Astrocyte (in vitro differentiated cells and primary cell): ENCODE data around the gene SF3B3. TPM values are rescaled to one million over a fixed set of nuclear protein-coding genes. Genes with fewer than 3 reads are reported as not detected.

Experiments used
- DNase-seq: peaks from one replicate; pipeline ENCODE4 v3.0.0-alpha.2; 2010; ENCODE audit warnings: low read depth
- FAIRE-seq: peaks from 2 replicates; lab custom pipeline; 2011; peaks lifted over from hg19 to GRCh38; lab: Jason Lieb, UNC
- H2AFZ ChIP-seq: 2 replicates; pipeline ENCODE4 v1.6.0; 2012; ENCODE audit warnings: low read depth, low read length, inconsistent platforms
- H3K27ac ChIP-seq: 2 replicates; pipeline ENCODE4 v1.5.1; 2011; ENCODE audit warnings: low read depth, low read length, inconsistent platforms
- H3K27me3 ChIP-seq: 2 replicates; pipeline ENCODE4 v1.6.0; 2011; ENCODE audit warnings: low read length, inconsistent platforms; ENCODE audit not compliant: insufficient read depth
- H3K36me3 ChIP-seq: 2 replicates; pipeline ENCODE4 v1.5.1; 2011; ENCODE audit warnings: low read length, inconsistent platforms; ENCODE audit not compliant: insufficient read depth
- H3K4me1 ChIP-seq: 2 replicates; pipeline ENCODE4 v1.5.1; 2011; ENCODE audit warnings: low read length, inconsistent platforms; ENCODE audit not compliant: insufficient read depth
- H3K4me2 ChIP-seq: 2 replicates; pipeline ENCODE4 v1.6.0; 2012; ENCODE audit warnings: low read length, inconsistent platforms
- H3K4me3 ChIP-seq: 2 replicates; pipeline ENCODE4 v1.5.1; 2011; ENCODE audit warnings: low read depth, mild to moderate bottlenecking, low read length, inconsistent platforms; ENCODE audit not compliant: insufficient read depth
- H3K79me2 ChIP-seq: 2 replicates; pipeline ENCODE4 v1.6.0; 2012; ENCODE audit warnings: mild to moderate bottlenecking, low read length, inconsistent platforms; ENCODE audit not compliant: insufficient read depth
- H3K9ac ChIP-seq: 2 replicates; pipeline ENCODE4 v1.6.0; 2012; ENCODE audit warnings: mild to moderate bottlenecking, low read length, inconsistent platforms
- H3K9me3 ChIP-seq: 2 replicates; pipeline ENCODE4 v1.5.1; 2012; ENCODE audit warnings: low read depth, mild to moderate bottlenecking, low read length, inconsistent platforms; ENCODE audit not compliant: insufficient read depth
- H4K20me1 ChIP-seq: 2 replicates; pipeline ENCODE4 v1.6.0; 2012; ENCODE audit warnings: low read length, inconsistent platforms; ENCODE audit not compliant: insufficient read depth
- H3K27ac Mint-ChIP-seq: one replicate; pipeline ENCODE4 v1.8.0; 2021; ENCODE audit warnings: mild to moderate bottlenecking, mixed read lengths; ENCODE audit not compliant: unreplicated experiment
- H3K27me3 Mint-ChIP-seq: one replicate; pipeline ENCODE4 v1.8.0; 2021; ENCODE audit warnings: low read depth, mixed read lengths; ENCODE audit not compliant: unreplicated experiment
- H3K36me3 Mint-ChIP-seq: one replicate; pipeline ENCODE4 v1.8.0; 2021; ENCODE audit warnings: low read depth, mixed read lengths; ENCODE audit not compliant: unreplicated experiment
- H3K4me1 Mint-ChIP-seq: one replicate; pipeline ENCODE4 v1.8.0; 2021; ENCODE audit warnings: low read depth, mixed read lengths; ENCODE audit not compliant: unreplicated experiment
- H3K4me3 Mint-ChIP-seq: one replicate; pipeline ENCODE4 v1.8.0; 2021; ENCODE audit warnings: mild to moderate bottlenecking, moderate library complexity, mixed read lengths; ENCODE audit not compliant: unreplicated experiment
- H3K9me3 Mint-ChIP-seq: one replicate; pipeline ENCODE4 v1.8.0; 2021; ENCODE audit warnings: mild to moderate bottlenecking, mixed read lengths; ENCODE audit not compliant: unreplicated experiment
- CTCF ChIP-seq: IDR thresholded peaks from 2 replicates; pipeline ENCODE4 v1.5.1; 2011; ENCODE audit warnings: low read depth, mild to moderate bottlenecking, inconsistent platforms, low read length, moderate library complexity; ENCODE audit not compliant: insufficient read depth
- EZH2 ChIP-seq: IDR thresholded peaks from 2 replicates; pipeline ENCODE4 v1.6.1; 2012; ENCODE audit warnings: mild to moderate bottlenecking, low read length, inconsistent platforms; ENCODE audit not compliant: insufficient read depth
- total RNA-seq: library from RNA; stranded (reverse); gene quantifications from 2 replicates; pipeline ENCODE4 v1.2.1, GENCODE V29; 2021

The SF3B3 gene
- total RNA-seq, 1 donor from 2014 or later, result 179 TPM

GRCh38 chr16:70601576-70602575 is 78.3 kb downstream of the SF3B3 start:
- Mint-ChIP-seq H3K27me3 (peaks cover 12% of the 10 kb centered on the region), H3K27ac (no peak overlapping the region), H3K4me1 (no peaks in the 10 kb centered on the region), H3K36me3 (no peaks in the 10 kb centered on the region), H3K4me3 (no peak overlapping the region), H3K9me3 (no peaks in the 10 kb centered on the region)
- Histone ChIP-seq H2AFZ (no peak overlapping the region), H3K9ac (no peak overlapping the region), H3K79me2 (no peaks in the 10 kb centered on the region), H3K36me3 (no peaks in the 10 kb centered on the region), H3K4me3 (no peak overlapping the region), H3K27me3 (no peaks in the 10 kb centered on the region), H3K27ac (no peak overlapping the region), H3K4me1 (no peaks in the 10 kb centered on the region), H4K20me1 (peaks cover 4% of the 10 kb centered on the region), H3K4me2 (no peak overlapping the region), H3K9me3 (no peaks in the 10 kb centered on the region)
- no peak for FAIRE-seq
- peak; percentile 65 for DNase-seq
- TF ChIP-seq EZH2 (no peak), CTCF (no peak)

- Histone ChIP-seq H3K27me3 (no peaks in the 10 kb centered on the region), H3K4me2 (no peak overlapping the region), H4K20me1 (peaks cover 4% of the 10 kb centered on the region), H3K9ac (no peak overlapping the region), H3K9me3 (no peaks in the 10 kb centered on the region), H3K79me2 (no peaks in the 10 kb centered on the region), H3K4me1 (no peaks in the 10 kb centered on the region), H3K27ac (no peak overlapping the region), H3K36me3 (no peaks in the 10 kb centered on the region), H3K4me3 (no peak overlapping the region), H2AFZ (no peak overlapping the region)
- Mint-ChIP-seq H3K9me3 (no peaks in the 10 kb centered on the region), H3K4me1 (no peaks in the 10 kb centered on the region), H3K4me3 (no peak overlapping the region), H3K27ac (no peak overlapping the region), H3K27me3 (peaks cover 12% of the 10 kb centered on the region), H3K36me3 (no peaks in the 10 kb centered on the region)
- FAIRE-seq (no peak), DNase-seq (no peak)
- TF ChIP-seq EZH2 (no peak), CTCF (no peak)
Measured at GRCh38 chr16:70602831-70603230, 79.2 kb downstream of the SF3B3 start.
